OCI-LY7 (cell line): Measurements from ENCODE around the gene MAMDC2. TPM values are rescaled to one million over a fixed set of nuclear protein-coding genes. Genes with fewer than 3 reads are reported as not detected.

Experiments used
- BruUV-seq: library from RNA; stranded (reverse); fragments of 400-500 nt; replicated peaks from 2 replicates; lab custom pipeline; 2021; lab: Mats Ljungman, UMichigan
- CTCF ChIA-PET: fragments of 300-600 bp; sonication (Branson Sonifier 250); formaldehyde crosslinking; loops from one replicate; lab custom pipeline; 2022; ENCODE audit warnings: antibody characterized with exemption; ENCODE audit not compliant: unreplicated experiment; lab: Charles Lee
- POLR2A ChIA-PET: fragments of 300-600 bp; sonication (Branson Sonifier 250); formaldehyde crosslinking; loops from one replicate; lab custom pipeline; 2022; ENCODE audit warnings: antibody characterized with exemption; lab: Charles Lee
- DNase-seq: peaks from one replicate; pipeline ENCODE4 v3.0.0-alpha.2; 2015; ENCODE audit warnings: low spot score
- H2AFZ ChIP-seq: fragments of 200-600 bp; sonication (generic), shearing (Covaris generic); 2 replicates; pipeline ENCODE4 v1.6.1; 2014; ENCODE audit warnings: mild to moderate bottlenecking, antibody characterized with exemption, low read length, moderate library complexity
- H3K27ac ChIP-seq: fragments of 200-600 bp; sonication (generic); 2 replicates; pipeline ENCODE4 v1.5.1; 2014; ENCODE audit warnings: mixed run types, low read depth, mild to moderate bottlenecking, moderate library complexity, low read length, inconsistent platforms; ENCODE audit not compliant: poor library complexity, severe bottlenecking
- H3K36me3 ChIP-seq: fragments of 200-600 bp; sonication (generic); 2 replicates; pipeline ENCODE4 v1.6.1; 2014; ENCODE audit warnings: mild to moderate bottlenecking, antibody characterized with exemption, low read length, moderate library complexity, mixed read lengths; ENCODE audit not compliant: insufficient read depth
- H3K4me1 ChIP-seq: fragments of 200-600 bp; sonication (generic); 2 replicates; pipeline ENCODE4 v1.5.1; 2014; ENCODE audit warnings: mild to moderate bottlenecking, low read length; ENCODE audit not compliant: insufficient read depth, poor library complexity, severe bottlenecking
- H3K4me2 ChIP-seq: fragments of 200-600 bp; sonication (generic); 2 replicates; pipeline ENCODE4 v1.6.1; 2014; ENCODE audit warnings: mild to moderate bottlenecking, low read length
- H3K4me3 ChIP-seq: fragments of 200-600 bp; sonication (generic); 2 replicates; pipeline ENCODE4 v1.5.1; 2014; ENCODE audit warnings: mild to moderate bottlenecking, low read depth, low read length; ENCODE audit not compliant: poor library complexity, severe bottlenecking
- H3K79me2 ChIP-seq: fragments of 200-600 bp; sonication (generic); 2 replicates; pipeline ENCODE4 v1.6.1; 2016; ENCODE audit warnings: low read depth, mild to moderate bottlenecking, low read length, moderate library complexity, mixed read lengths; ENCODE audit not compliant: insufficient read depth
- H3K9me2 ChIP-seq: fragments of 200-600 bp; sonication (generic); 2 replicates; pipeline ENCODE4 v1.6.1; 2016; ENCODE audit warnings: mild to moderate bottlenecking, low read length, mixed read lengths; ENCODE audit not compliant: insufficient read depth
- H3K9me3 ChIP-seq: fragments of 200-600 bp; sonication (generic); 2 replicates; pipeline ENCODE4 v1.6.1; 2014; ENCODE audit warnings: mild to moderate bottlenecking, mixed run types, low read length, mixed read lengths
- H4K20me1 ChIP-seq: fragments of 200-600 bp; sonication (generic); 2 replicates; pipeline ENCODE4 v1.6.1; 2014; ENCODE audit warnings: mild to moderate bottlenecking, antibody characterized with exemption, low read length, moderate library complexity, mixed read lengths; ENCODE audit not compliant: insufficient read depth
- CTCF ChIP-seq: fragments of 200-600 bp; sonication (generic); conservative IDR thresholded peaks from 2 replicates; pipeline ENCODE4 v1.5.1; 2014; ENCODE audit warnings: mild to moderate bottlenecking, antibody characterized with exemption, low read length, moderate library complexity, mixed read lengths
- EZH2phosphoT487 ChIP-seq: fragments of 200-600 bp; sonication (generic); IDR thresholded peaks from 2 replicates; pipeline ENCODE4 v1.6.1; 2018; ENCODE audit warnings: low read depth, borderline replicate concordance, mild to moderate bottlenecking, mixed run types, antibody characterized with exemption, low read length, moderate library complexity, mixed read lengths
- intact Hi-C: fragments of 100-400 bp; cut with micrococcal nuclease; formaldehyde crosslinking; loops from one replicate; pipeline ENCODE4 v1.10.0; 2022; ENCODE audit not compliant: unreplicated experiment
- total RNA-seq, 2 experiments: library from RNA; depleted of rRNA in 1 of 2; stranded (reverse); fragments of >200 nt in 1 of 2; shearing (Covaris generic) in 1 of 2; gene quantifications; 2 replicates each; pipeline ENCODE4 v1.2.3, GENCODE V29; 2014 to 2022

MAMDC2 gene
- total RNA-seq, 2 experiments from 2014 or later = not detected

GRCh38 chr9:70080481-70081119, 37.0 kb downstream of the MAMDC2 start:
- Histone ChIP-seq H3K4me1 (no peaks in the 10 kb centered on the region), H3K4me3 (no peak overlapping the region), H3K9me3 (no peaks in the 10 kb centered on the region), H3K36me3 (no peaks in the 10 kb centered on the region), H3K9me2 (no peaks in the 10 kb centered on the region), H3K27ac (no peak overlapping the region), H3K79me2 (no peaks in the 10 kb centered on the region), H4K20me1 (no peaks in the 10 kb centered on the region), H3K4me2 (no peak overlapping the region), H2AFZ (no peak overlapping the region)
- intact Hi-C loops = no loop called here
- no TSS peak for BruUV-seq
- DNase-seq = no peak
- POLR2A ChIA-PET = no interaction called here
- TF ChIP-seq EZH2phosphoT487 (no peak), CTCF (no peak)
- CTCF ChIA-PET = no interaction called here

GRCh38 chr9:70081120-70081495, 37.5 kb downstream of the MAMDC2 start:
- ChIA-PET POLR2A (no interaction called here), CTCF (no interaction called here)
- no peak for DNase-seq
- H3K4me1 ChIP-seq = no peaks in the 10 kb centered on the region
- no peaks in the 10 kb centered on the region for H3K9me3 ChIP-seq
- H3K9me2 ChIP-seq = no peaks in the 10 kb centered on the region
- H3K36me3 ChIP-seq = no peaks in the 10 kb centered on the region
- H4K20me1 ChIP-seq = no peaks in the 10 kb centered on the region
- no peaks in the 10 kb centered on the region for H3K79me2 ChIP-seq
- TF ChIP-seq EZH2phosphoT487 (no peak), CTCF (no peak)
- H3K4me3 ChIP-seq = no peak overlapping the region
- no peak overlapping the region for H3K4me2 ChIP-seq
- intact Hi-C loops = no loop called here
- no TSS peak for BruUV-seq
- no peak overlapping the region for H2AFZ ChIP-seq
- H3K27ac ChIP-seq = no peak overlapping the region

GRCh38 chr9:70083429-70083828, 39.8 kb downstream of the MAMDC2 start:
- Histone ChIP-seq H3K4me1 (no peaks in the 10 kb centered on the region), H3K4me3 (no peak overlapping the region), H4K20me1 (no peaks in the 10 kb centered on the region), H3K9me3 (no peaks in the 10 kb centered on the region), H3K79me2 (no peaks in the 10 kb centered on the region), H3K4me2 (no peak overlapping the region), H2AFZ (no peak overlapping the region), H3K9me2 (no peaks in the 10 kb centered on the region), H3K27ac (no peak overlapping the region), H3K36me3 (no peaks in the 10 kb centered on the region)
- intact Hi-C loops = no loop called here
- DNase-seq = no peak
- CTCF ChIA-PET = no interaction called here
- no TSS peak for BruUV-seq
- TF ChIP-seq EZH2phosphoT487 = no peak
- POLR2A ChIA-PET = no interaction called here
